MCF 10A (cell line): ENCODE results near the gene HOOK1. TPM values are rescaled to one million over a fixed set of nuclear protein-coding genes. Genes with fewer than 3 reads are reported as not detected.

Experiments
- BruUV-seq: library from RNA; stranded (reverse); fragments of 400-500 nt; replicated peaks from 2 replicates; lab custom pipeline; 2021; lab: Mats Ljungman, UMichigan
- CTCF ChIA-PET: fragments of 300-600 bp; sonication (Branson Sonifier 250); formaldehyde crosslinking; extraction: SDS; loops from one replicate; lab custom pipeline; 2021; ENCODE audit warnings: antibody characterized with exemption, inconsistent platforms; lab: Yijun Ruan, JAX
- POLR2A ChIA-PET: fragments of 300-600, 350-650 bp; sonication (Branson Sonifier 250); formaldehyde crosslinking; extraction: SDS; loops from one replicate; lab custom pipeline; 2020; ENCODE audit warnings: antibody characterized with exemption, inconsistent platforms; lab: Yijun Ruan, JAX
- DNase-seq: peaks from one replicate; pipeline ENCODE4 v3.0.0-alpha.2; 2018; ENCODE audit not compliant: unreplicated experiment
- H3K27ac Mint-ChIP-seq: one replicate; pipeline ENCODE4 v1.8.0; 2022; ENCODE audit warnings: mild to moderate bottlenecking, low read depth, mixed read lengths; ENCODE audit not compliant: unreplicated experiment
- H3K27me3 Mint-ChIP-seq: one replicate; pipeline ENCODE4 v1.8.0; 2022; ENCODE audit warnings: mixed read lengths; ENCODE audit not compliant: insufficient read depth, unreplicated experiment
- H3K36me3 Mint-ChIP-seq: one replicate; pipeline ENCODE4 v1.8.0; 2022; ENCODE audit warnings: mild to moderate bottlenecking, moderate library complexity, mixed read lengths; ENCODE audit not compliant: insufficient read depth, unreplicated experiment
- H3K4me1 Mint-ChIP-seq: one replicate; pipeline ENCODE4 v1.8.0; 2022; ENCODE audit warnings: mixed read lengths; ENCODE audit not compliant: insufficient read depth, unreplicated experiment
- H3K4me3 Mint-ChIP-seq: one replicate; pipeline ENCODE4 v1.8.0; 2022; ENCODE audit warnings: mild to moderate bottlenecking, moderate library complexity, mixed read lengths; ENCODE audit not compliant: unreplicated experiment
- H3K9me3 Mint-ChIP-seq: one replicate; pipeline ENCODE4 v1.8.0; 2022; ENCODE audit warnings: mixed read lengths; ENCODE audit not compliant: unreplicated experiment
- CTCF ChIP-seq: fragments of 200-600 bp; IDR thresholded peaks from one replicate; pipeline ENCODE4 v1.8.0; 2022; ENCODE audit warnings: antibody characterized with exemption, mild to moderate bottlenecking; ENCODE audit not compliant: unreplicated experiment
- intact Hi-C: fragments of 100-400 bp; cut with micrococcal nuclease; formaldehyde crosslinking; loops from 2 replicates; pipeline ENCODE4 v1.14.1; 2022
- total RNA-seq: library from RNA; stranded (reverse); gene quantifications from 2 replicates; pipeline ENCODE4 v1.2.3, GENCODE V29; 2022

The HOOK1 gene
- total RNA-seq, 1 experiment from 2014 or later: 25.0 TPM

GRCh38 chr1:59880735-59881134, 66.0 kb downstream of the HOOK1 start:
- Mint-ChIP-seq H3K4me3 (no peak overlapping the region), H3K9me3 (peaks cover 7% of the 10 kb centered on the region), H3K36me3 (no peaks in the 10 kb centered on the region), H3K4me1 (no peaks in the 10 kb centered on the region), H3K27ac (no peak overlapping the region), H3K27me3 (peaks cover 7% of the 10 kb centered on the region)
- no peak for TF ChIP-seq CTCF
- peak; percentile 23 for DNase-seq
- no TSS peak for BruUV-seq
- intact Hi-C loops: no loop called here
- ChIA-PET CTCF (interaction anchor here (1.1 to 10.9 kb wide), 10 partner anchors 8 to 83 kb away, joined by 3 to 191 read pairs (median 6); no protein-coding TSS in a partner anchor), POLR2A (interaction anchor here (1.0 kb wide), 1 partner anchor 66 kb away, joined by 3 read pairs; no protein-coding TSS in a partner anchor)

GRCh38 chr1:59885160-59885832, 70.5 kb downstream of the HOOK1 start:
- Mint-ChIP-seq H3K27ac (no peak overlapping the region), H3K27me3 (peaks cover 7% of the 10 kb centered on the region), H3K9me3 (peaks cover 7% of the 10 kb centered on the region), H3K36me3 (no peaks in the 10 kb centered on the region), H3K4me1 (no peaks in the 10 kb centered on the region), H3K4me3 (no peak overlapping the region)
- no peak for TF ChIP-seq CTCF
- no TSS peak for BruUV-seq
- POLR2A ChIA-PET: interaction anchor here (0.7 to 1.6 kb wide), 2 partner anchors 9 to 62 kb away, joined by 3 read pairs; no protein-coding TSS in a partner anchor
- no peak for DNase-seq
- intact Hi-C loops: no loop called here
- CTCF ChIA-PET: interaction anchor here (0.8 to 10.9 kb wide), 2 partner anchors 59 to 1075 kb away, joined by 3 to 191 read pairs; no protein-coding TSS in a partner anchor

GRCh38 chr1:59892841-59893811, 78.4 kb downstream of the HOOK1 start:
- H3K27me3 Mint-ChIP-seq: no peaks in the 10 kb centered on the region
- H3K4me3 Mint-ChIP-seq: no peak overlapping the region
- ChIA-PET CTCF (interaction anchor here (0.6 to 4.4 kb wide), 6 partner anchors 9 to 1126 kb away, joined by 3 to 29 read pairs (median 8); no protein-coding TSS in a partner anchor), POLR2A (interaction anchor here (0.6 kb wide), 1 partner anchor 9 kb away, joined by 3 read pairs; no protein-coding TSS in a partner anchor)
- H3K4me1 Mint-ChIP-seq: no peaks in the 10 kb centered on the region
- no peak overlapping the region for H3K27ac Mint-ChIP-seq
- TF ChIP-seq CTCF: no peak
- H3K9me3 Mint-ChIP-seq: peaks cover 7% of the 10 kb centered on the region
- BruUV-seq: no TSS peak
- H3K36me3 Mint-ChIP-seq: no peaks in the 10 kb centered on the region
- DNase-seq: no peak
- intact Hi-C loops: no loop called here

GRCh38 chr1:59897165-59897564, 82.4 kb downstream of the HOOK1 start:
- Mint-ChIP-seq H3K4me1 (no peaks in the 10 kb centered on the region), H3K9me3 (no peaks in the 10 kb centered on the region), H3K4me3 (no peak overlapping the region), H3K27ac (no peak overlapping the region), H3K36me3 (no peaks in the 10 kb centered on the region), H3K27me3 (peaks cover 10% of the 10 kb centered on the region)
- intact Hi-C loops: no loop called here
- no peak for TF ChIP-seq CTCF
- ChIA-PET CTCF (interaction anchor here (0.9 to 1.9 kb wide), 2 partner anchors 17 to 50 kb away, joined by 4 to 5 read pairs; no protein-coding TSS in a partner anchor), POLR2A (no interaction called here)
- no peak for DNase-seq
- BruUV-seq: no TSS peak
